Activated CD8-positive, alpha-beta memory T cell treated with anti-CD3 and anti-CD28 coated beads, Interleukin-2, amount 50 U/mL, for 24 hours (primary cell): ENCODE measurements around the gene NAV1.

Experiments used
- DNase-seq: peaks from one replicate; pipeline ENCODE4 v3.0.0-alpha.2; 2020; ENCODE audit errors: extremely low read depth

NAV1 gene

DNA sequence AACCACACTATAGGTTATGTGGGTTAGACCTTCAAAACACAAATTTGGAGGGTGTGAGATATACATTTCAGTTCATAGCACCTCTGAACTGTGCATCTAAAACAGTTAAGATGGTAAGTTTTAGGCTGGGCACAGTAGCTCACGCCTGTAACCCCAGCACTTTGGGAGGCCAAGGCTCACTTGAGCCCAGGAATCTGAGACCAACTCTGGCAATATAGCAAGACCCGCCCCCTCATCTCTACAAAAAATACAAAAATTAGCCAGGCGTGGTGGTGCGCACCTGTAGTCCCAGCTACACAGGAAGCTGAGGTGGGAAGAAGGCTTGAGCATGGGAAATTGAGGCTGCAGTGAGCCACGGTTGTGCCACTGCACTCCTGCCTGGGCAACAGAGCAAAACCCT, 47.9 kb downstream of the NAV1 start:
- no peak for DNase-seq

- no peak for DNase-seq
Measured at GRCh38 chr1:201587729-201588128, 48.8 kb downstream of the NAV1 start.
